IMR-90 (cell line): Measurements from ENCODE around the gene CNOT10. TPM values are rescaled to one million over a fixed set of nuclear protein-coding genes. Genes with fewer than 3 reads are reported as not detected.

ENCODE experiments used
- ATAC-seq: fragments of 200-7000 bp; cut with Tn5 transposase; 2 replicates; pipeline ENCODE4 v1.9.1; 2020; ENCODE audit warnings: low read depth, mild to moderate bottlenecking, moderate library complexity
- BruUV-seq: library from RNA; stranded (reverse); fragments of 400-500 nt; replicated peaks from 2 replicates; lab custom pipeline; 2021; lab: Mats Ljungman, UMichigan
- CTCF ChIA-PET: fragments of 300-600 bp; formaldehyde crosslinking; extraction: SDS; loops from one replicate; lab custom pipeline; 2021; ENCODE audit warnings: antibody characterized with exemption; lab: Yijun Ruan, JAX
- POLR2A ChIA-PET: fragments of 300-600 bp; sonication (Branson Sonifier 250); formaldehyde crosslinking; loops from one replicate; lab custom pipeline; 2022; ENCODE audit warnings: antibody characterized with exemption; ENCODE audit not compliant: unreplicated experiment; lab: Charles Lee
- DNase-seq: peaks from one replicate; pipeline ENCODE4 v3.0.0; 2013
- H2AFZ ChIP-seq: replicated peaks from 2 replicates; pipeline ENCODE3; 2013; ENCODE audit warnings: low read length, mild to moderate bottlenecking; ENCODE audit not compliant: poor library complexity
- H2AK5ac ChIP-seq: 2 replicates; pipeline ENCODE4 v1.6.1; 2013; ENCODE audit warnings: low read depth, low read length, inconsistent platforms
- H2AK9ac ChIP-seq: replicated peaks from 2 replicates; pipeline ENCODE3; 2013; ENCODE audit warnings: mild to moderate bottlenecking, low read depth, low read length, moderate library complexity; ENCODE audit not compliant: poor library complexity
- H2BK120ac ChIP-seq: 2 replicates; pipeline ENCODE4 v1.6.1; 2013; ENCODE audit warnings: low read depth, low read length, inconsistent platforms
- H2BK15ac ChIP-seq: 3 replicates; pipeline ENCODE4 v1.6.1; 2013; ENCODE audit warnings: low read depth, low read length, inconsistent platforms
- H2BK20ac ChIP-seq: 2 replicates; pipeline ENCODE4 v1.6.1; 2013; ENCODE audit warnings: low read depth, mild to moderate bottlenecking, inconsistent platforms, low read length, moderate library complexity
- H2BK5ac ChIP-seq: 2 replicates; pipeline ENCODE4 v1.6.1; 2013; ENCODE audit warnings: mild to moderate bottlenecking, low read depth, low read length, inconsistent platforms; ENCODE audit not compliant: poor library complexity, severe bottlenecking
- H3K14ac ChIP-seq: replicated peaks from 2 replicates; pipeline ENCODE4 v1.6.1; 2013; ENCODE audit warnings: low read depth, low read length, inconsistent platforms
- H3K18ac ChIP-seq: 2 replicates; pipeline ENCODE4 v1.6.1; 2013; ENCODE audit warnings: low read depth, low read length, control low read depth
- H3K23ac ChIP-seq: 2 replicates; pipeline ENCODE4 v1.6.1; 2013; ENCODE audit warnings: low read depth, low read length, inconsistent platforms
- H3K27ac ChIP-seq: 2 replicates; pipeline ENCODE4 v1.5.1; 2013; ENCODE audit warnings: mild to moderate bottlenecking, control low read depth, low read length; ENCODE audit not compliant: insufficient read depth
- H3K27me3 ChIP-seq: 2 replicates; pipeline ENCODE4 v1.6.1; 2013; ENCODE audit warnings: low read length; ENCODE audit not compliant: control insufficient read depth, insufficient read depth
- H3K36me3 ChIP-seq: 2 replicates; pipeline ENCODE4 v1.6.1; 2013; ENCODE audit warnings: low read length, mixed read lengths; ENCODE audit not compliant: control insufficient read depth, insufficient read depth
- H3K4ac ChIP-seq: 2 replicates; pipeline ENCODE4 v1.6.1; 2013; ENCODE audit warnings: low read depth, low read length, inconsistent platforms
- H3K4me1 ChIP-seq: 2 replicates; pipeline ENCODE4 v1.6.1; 2013; ENCODE audit warnings: low read length, mixed read lengths; ENCODE audit not compliant: control insufficient read depth, insufficient read depth
- H3K4me2 ChIP-seq: 2 replicates; pipeline ENCODE4 v1.6.1; 2013; ENCODE audit warnings: low read depth, mild to moderate bottlenecking, control low read depth, low read length, moderate library complexity
- H3K4me3 ChIP-seq: 2 replicates; pipeline ENCODE4 v1.5.1; 2013; ENCODE audit warnings: low read depth, mild to moderate bottlenecking, control low read depth, low read length, moderate library complexity; ENCODE audit not compliant: insufficient read depth
- H3K56ac ChIP-seq: 2 replicates; pipeline ENCODE4 v1.6.1; 2013; ENCODE audit warnings: low read length, inconsistent platforms; ENCODE audit not compliant: insufficient read depth; ENCODE audit errors: extremely low read depth
- H3K79me1 ChIP-seq, 2 experiments: 2 replicates each; pipeline ENCODE4 v1.6.1; 2013; ENCODE audit warnings: low read length in 2 of 2, inconsistent platforms in 1 of 2, low read depth in 1 of 2
- H3K9ac ChIP-seq: 2 replicates; pipeline ENCODE4 v1.6.1; 2013; ENCODE audit warnings: low read depth, low read length, control low read depth
- H3K9me1 ChIP-seq: 2 replicates; pipeline ENCODE4 v1.6.1; 2013; ENCODE audit warnings: low read length, inconsistent platforms; ENCODE audit not compliant: insufficient read depth
- H3K9me3 ChIP-seq: 2 replicates; pipeline ENCODE4 v1.6.1; 2013; ENCODE audit warnings: low read length; ENCODE audit not compliant: control insufficient read depth, insufficient read depth
- H4K20me1 ChIP-seq: 2 replicates; pipeline ENCODE4 v1.6.1; 2013; ENCODE audit warnings: low read length, inconsistent platforms; ENCODE audit not compliant: insufficient read depth
- H4K5ac ChIP-seq: 2 replicates; pipeline ENCODE4 v1.6.1; 2013; ENCODE audit warnings: mild to moderate bottlenecking, low read depth, low read length, control low read depth
- H4K8ac ChIP-seq, 2 experiments: 2 replicates each; pipeline ENCODE4 v1.6.1; 2013; ENCODE audit warnings: low read depth in 2 of 2, low read length in 2 of 2, control low read depth in 1 of 2, inconsistent platforms in 1 of 2
- H4K91ac ChIP-seq: 2 replicates; pipeline ENCODE4 v1.6.1; 2013; ENCODE audit warnings: low read depth, low read length, inconsistent platforms; ENCODE audit not compliant: insufficient read depth
- BHLHE40 ChIP-seq: fragments of 150-350 bp; IDR thresholded peaks from 2 replicates; pipeline ENCODE4 v1.6.1; 2016; ENCODE audit warnings: mild to moderate bottlenecking, low read depth, low read length
- CEBPB ChIP-seq: IDR thresholded peaks from 2 replicates; pipeline ENCODE4 v1.6.1; 2012; ENCODE audit warnings: low read depth, low read length, improper control_type of control experiment
- CHD1 ChIP-seq: IDR thresholded peaks from 2 replicates; pipeline ENCODE4 v1.6.1; 2012; ENCODE audit warnings: low read depth, low read length, improper control_type of control experiment
- CTCF ChIP-seq: conservative IDR thresholded peaks from 2 replicates; pipeline ENCODE4 v1.5.1; 2012; ENCODE audit warnings: mild to moderate bottlenecking, low read depth, low read length, improper control_type of control experiment
- FOS ChIP-seq: fragments of 150-350 bp; IDR thresholded peaks from 2 replicates; pipeline ENCODE4 v1.6.1; 2016; ENCODE audit warnings: low read depth, low read length
- MAFK ChIP-seq: IDR thresholded peaks from 2 replicates; pipeline ENCODE4 v1.6.1; 2012; ENCODE audit warnings: low read depth, low read length, improper control_type of control experiment
- MAZ ChIP-seq: IDR thresholded peaks from 2 replicates; pipeline ENCODE4 v1.6.1; 2012; ENCODE audit warnings: low read depth, mild to moderate bottlenecking, low read length, improper control_type of control experiment, moderate library complexity, borderline replicate concordance
- MXI1 ChIP-seq: IDR thresholded peaks from 2 replicates; pipeline ENCODE4 v1.6.1; 2012; ENCODE audit warnings: low read depth, mild to moderate bottlenecking, low read length, moderate library complexity, borderline replicate concordance
- NFE2L2 ChIP-seq: fragments of 150-350 bp; IDR thresholded peaks from 2 replicates; pipeline ENCODE4 v1.6.1; 2016; ENCODE audit warnings: low read depth, mild to moderate bottlenecking, low read length
- POLR2A ChIP-seq: IDR thresholded peaks from 2 replicates; pipeline ENCODE4 v1.6.1; 2012; ENCODE audit warnings: mild to moderate bottlenecking, low read depth, low read length
- RAD21 ChIP-seq: IDR thresholded peaks from 2 replicates; pipeline ENCODE4 v1.6.1; 2012; ENCODE audit warnings: low read length, improper control_type of control experiment
- RFX5 ChIP-seq: IDR thresholded peaks from 2 replicates; pipeline ENCODE4 v1.8.0; 2012; ENCODE audit warnings: low read depth, mild to moderate bottlenecking, low read length, moderate library complexity
- SMC3 ChIP-seq: fragments of 150-350 bp; IDR thresholded peaks from 2 replicates; pipeline ENCODE4 v1.6.1; 2016; ENCODE audit warnings: low read depth, mild to moderate bottlenecking, antibody characterized with exemption, low read length, moderate library complexity
- USF2 ChIP-seq: fragments of 150-350 bp; IDR thresholded peaks from 2 replicates; pipeline ENCODE4 v1.6.1; 2017; ENCODE audit warnings: mild to moderate bottlenecking, antibody characterized with exemption, low read length, low read depth
- WGBS, 2 experiments: methylation state at CpG; one replicate each; pipeline versions ENCODE4 v1.1.5 to v1.1.7; 2013; ENCODE audit warnings: missing lambda C conversion rate in 2 of 2; ENCODE audit not compliant: insufficient read length in 1 of 2; ENCODE audit errors: extremely low coverage in 2 of 2; 5-methylcytosine and 5-hydroxymethylcytosine counted together
- dilution Hi-C: fragments of 300-500 bp; cut with HindIII; formaldehyde crosslinking; loops from one replicate; pipeline ENCODE4 v1.14.3; 2018; ENCODE audit warnings: low sequenced_read_pairs; ENCODE audit not compliant: unreplicated experiment
- in situ Hi-C: fragments of 300-500 bp; cut with MboI; formaldehyde crosslinking; loops from 3 replicates; pipeline ENCODE4 v1.14.3; 2019; ENCODE audit warnings: low sequenced_read_pairs, inconsistent platforms, mixed read lengths
- intact Hi-C: fragments of 100-400 bp; cut with micrococcal nuclease; formaldehyde crosslinking; loops from 2 replicates; pipeline ENCODE4 v1.10.0; 2022
- polyA plus RNA-seq, 3 experiments: library from polyadenylated mRNA; depleted of rRNA; stranded (reverse); fragments of >200 nt; gene quantifications; 2 replicates each; pipeline ENCODE4 v1.2.3, GENCODE V29; 2012; ENCODE audit warnings: low replicate concordance in 1 of 3
- total RNA-seq: library from RNA; depleted of rRNA; stranded (reverse); fragments of >200 nt; gene quantifications from 2 replicates; pipeline ENCODE4 v1.2.3, GENCODE V29; 2012

Gene CNOT10
- total and polyA plus RNA-seq, 2 of the 4 experiments (the other 2 are of a cell fraction) = 15.8 to 20.4 TPM

- Histone ChIP-seq H3K79me1 (peaks cover 0 to 3% of the 10 kb centered on the region in 2 experiments; a peak in 1 of 4 replicates), H4K91ac (no peak overlapping the region), H3K4me2 (no peak overlapping the region), H4K20me1 (no peaks in the 10 kb centered on the region), H3K14ac (no peak overlapping the region), H3K18ac (no peak overlapping the region), H2AK9ac (no peak overlapping the region), H3K27ac (no peak overlapping the region), H3K56ac (no peak overlapping the region), H2BK20ac (no peak overlapping the region), H3K4me1 (no peaks in the 10 kb centered on the region), H2AFZ (no peak overlapping the region), H2BK120ac (no peak overlapping the region), H3K4me3 (no peak overlapping the region), H3K9me1 (no peaks in the 10 kb centered on the region), H4K8ac (no peak overlapping the region), H4K5ac (no peak overlapping the region), H2AK5ac (no peak overlapping the region), H3K9ac (no peak overlapping the region), H3K4ac (no peak overlapping the region), H3K36me3 (peaks cover 13% of the 10 kb centered on the region), H2BK5ac (no peak overlapping the region), H3K9me3 (no peaks in the 10 kb centered on the region), H2BK15ac (no peak overlapping the region), H3K27me3 (no peaks in the 10 kb centered on the region), H3K23ac (no peak overlapping the region)
- POLR2A ChIA-PET = no interaction called here
- dilution Hi-C loops (no loop called here), in situ Hi-C loops (no loop called here), intact Hi-C loops (no loop called here)
- TF ChIP-seq BHLHE40 (no peak), RFX5 (no peak), CHD1 (no peak), USF2 (no peak), CEBPB (no peak), MXI1 (no peak), POLR2A (no peak), SMC3 (no peak), MAZ (no peak), MAFK (no peak), NFE2L2 (no peak), RAD21 (no peak), FOS (no peak), CTCF (no peak)
- no peak for DNase-seq
- WGBS, 2 experiments = no CpG with 5 or more reads among the region's 1 CpG
- CTCF ChIA-PET = interaction anchor here (0.6 kb wide), 1 partner anchor 9 kb away, joined by 4 read pairs; no protein-coding TSS in a partner anchor
- no TSS peak for BruUV-seq
- ATAC-seq = no peak
Measured at GRCh38 chr3:32712506-32713055, 27.6 kb downstream of the CNOT10 start.
